Osteoblast (primary cell): Measurements from ENCODE around the gene OVCA2. TPM values are rescaled to one million over a fixed set of nuclear protein-coding genes. Genes with fewer than 3 reads are reported as not detected.

Experiments used
- DNase-seq: peaks from one replicate; pipeline ENCODE4 v3.0.0; 2011; ENCODE audit warnings: low spot score, mixed read lengths; ENCODE audit not compliant: insufficient read length; ENCODE audit errors: missing footprints
- H2AFZ ChIP-seq: 2 replicates; pipeline ENCODE4 v1.6.0; 2011; ENCODE audit warnings: mild to moderate bottlenecking, low read length
- H3K27ac ChIP-seq: 2 replicates; pipeline ENCODE4 v1.5.1; 2011; ENCODE audit warnings: mild to moderate bottlenecking, low read depth, low read length, moderate library complexity
- H3K27me3 ChIP-seq: 2 replicates; pipeline ENCODE4 v1.6.0; 2012; ENCODE audit warnings: mild to moderate bottlenecking, control low read depth, inconsistent platforms, low read length, moderate library complexity; ENCODE audit not compliant: insufficient read depth
- H3K36me3 ChIP-seq: 2 replicates; pipeline ENCODE4 v1.5.1; 2011; ENCODE audit warnings: mild to moderate bottlenecking, low read length, control low read depth, moderate library complexity; ENCODE audit not compliant: insufficient read depth
- H3K4me1 ChIP-seq: 2 replicates; pipeline ENCODE4 v1.5.1; 2011; ENCODE audit warnings: mild to moderate bottlenecking, low read length, control low read depth, moderate library complexity; ENCODE audit not compliant: insufficient read depth
- H3K4me2 ChIP-seq: 2 replicates; pipeline ENCODE4 v1.6.0; 2011; ENCODE audit warnings: mild to moderate bottlenecking, low read length; ENCODE audit not compliant: insufficient read depth
- H3K4me3 ChIP-seq: fragments of 200-600 bp; sonication (generic); 3 replicates; pipeline ENCODE4 v1.5.1; 2012; ENCODE audit warnings: mild to moderate bottlenecking, low read length, inconsistent platforms; ENCODE audit not compliant: insufficient read depth
- H3K79me2 ChIP-seq: 2 replicates; pipeline ENCODE4 v1.6.0; 2012; ENCODE audit warnings: mild to moderate bottlenecking, low read length, control low read depth, inconsistent platforms; ENCODE audit not compliant: insufficient read depth
- H3K9me3 ChIP-seq: 2 replicates; pipeline ENCODE4 v1.5.1; 2011; ENCODE audit warnings: low read depth, low read length, control low read depth
- H4K20me1 ChIP-seq: 2 replicates; pipeline ENCODE4 v1.6.0; 2012; ENCODE audit warnings: mild to moderate bottlenecking, low read length, control low read depth; ENCODE audit not compliant: insufficient read depth
- CTCF ChIP-seq: IDR thresholded peaks from 2 replicates; pipeline ENCODE4 v1.5.1; 2011; ENCODE audit warnings: mild to moderate bottlenecking, low read depth, low read length, moderate library complexity; ENCODE audit errors: extremely low read depth
- total RNA-seq: library from RNA; depleted of rRNA; stranded (reverse); fragments of >200 nt; gene quantifications from 2 replicates; pipeline ENCODE4 v1.2.3, GENCODE V29; 2012

The OVCA2 gene
- total RNA-seq, 1 donor = 59.0 TPM

DNA sequence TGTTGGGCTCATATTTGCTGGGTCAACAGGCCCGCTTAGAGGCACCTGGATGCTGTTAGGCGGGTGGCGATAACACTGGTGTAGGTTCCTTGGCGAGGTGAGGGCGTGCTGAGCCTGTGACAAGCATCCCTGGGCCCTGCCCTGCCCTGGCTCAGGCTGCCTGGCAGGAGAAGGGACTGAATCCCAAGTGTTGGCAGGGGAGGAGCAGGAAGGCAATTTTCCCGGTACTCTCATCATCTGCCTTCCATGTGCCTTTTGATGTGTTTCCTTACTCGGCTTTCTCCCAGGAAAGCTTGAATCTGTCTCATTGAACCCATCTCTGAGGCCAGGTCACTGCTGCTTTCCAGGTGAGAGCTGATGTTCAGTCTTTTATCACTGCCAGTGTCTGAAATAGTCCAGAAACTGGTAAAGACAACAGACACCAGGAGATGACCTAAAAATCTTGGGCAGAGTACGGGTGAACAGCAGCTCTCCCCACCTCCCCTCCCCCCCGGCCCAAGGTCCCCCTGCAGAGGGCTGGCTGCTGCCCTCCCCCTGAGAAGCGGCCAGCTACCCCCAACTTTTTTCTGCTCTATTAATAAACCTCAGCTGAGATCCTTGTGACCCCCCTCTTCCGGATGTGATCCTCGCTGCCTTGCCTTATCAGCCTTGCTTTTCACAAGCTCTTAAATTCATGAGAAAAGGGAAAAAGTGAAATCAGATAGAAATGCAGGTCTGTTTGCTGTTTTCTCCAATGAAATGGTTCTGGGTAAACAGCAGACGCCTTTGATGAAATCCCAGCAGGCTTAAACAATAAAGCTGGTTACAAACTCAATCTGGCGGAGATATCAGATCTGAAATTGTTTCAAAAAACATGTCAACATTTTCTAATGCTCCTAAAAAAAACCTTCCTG, 45.7 kb upstream of the OVCA2 start:
- no peaks in the 10 kb centered on the region for H3K79me2 ChIP-seq
- no peak overlapping the region for H3K4me2 ChIP-seq
- no peak overlapping the region for H3K27ac ChIP-seq
- peak; percentile 63 for DNase-seq
- H2AFZ ChIP-seq = no peak overlapping the region
- peaks cover 8% of the 10 kb centered on the region for H3K27me3 ChIP-seq
- H3K36me3 ChIP-seq = no peaks in the 10 kb centered on the region
- peaks cover 5% of the 10 kb centered on the region for H3K4me1 ChIP-seq
- H3K9me3 ChIP-seq = no peaks in the 10 kb centered on the region
- no peak for TF ChIP-seq CTCF
- H3K4me3 ChIP-seq = no peak overlapping the region
- no peaks in the 10 kb centered on the region for H4K20me1 ChIP-seq

- Histone ChIP-seq H3K4me2 (no peak overlapping the region), H2AFZ (no peak overlapping the region), H3K9me3 (no peaks in the 10 kb centered on the region), H3K4me1 (peaks cover 5% of the 10 kb centered on the region), H3K79me2 (no peaks in the 10 kb centered on the region), H3K4me3 (no peak overlapping the region), H3K36me3 (no peaks in the 10 kb centered on the region), H3K27me3 (peaks cover 8% of the 10 kb centered on the region), H3K27ac (no peak overlapping the region), H4K20me1 (no peaks in the 10 kb centered on the region)
- no peak for DNase-seq
- TF ChIP-seq CTCF = no peak
Measured at GRCh38 chr17:1996800-1997288, 45.0 kb upstream of the OVCA2 start.

DNA sequence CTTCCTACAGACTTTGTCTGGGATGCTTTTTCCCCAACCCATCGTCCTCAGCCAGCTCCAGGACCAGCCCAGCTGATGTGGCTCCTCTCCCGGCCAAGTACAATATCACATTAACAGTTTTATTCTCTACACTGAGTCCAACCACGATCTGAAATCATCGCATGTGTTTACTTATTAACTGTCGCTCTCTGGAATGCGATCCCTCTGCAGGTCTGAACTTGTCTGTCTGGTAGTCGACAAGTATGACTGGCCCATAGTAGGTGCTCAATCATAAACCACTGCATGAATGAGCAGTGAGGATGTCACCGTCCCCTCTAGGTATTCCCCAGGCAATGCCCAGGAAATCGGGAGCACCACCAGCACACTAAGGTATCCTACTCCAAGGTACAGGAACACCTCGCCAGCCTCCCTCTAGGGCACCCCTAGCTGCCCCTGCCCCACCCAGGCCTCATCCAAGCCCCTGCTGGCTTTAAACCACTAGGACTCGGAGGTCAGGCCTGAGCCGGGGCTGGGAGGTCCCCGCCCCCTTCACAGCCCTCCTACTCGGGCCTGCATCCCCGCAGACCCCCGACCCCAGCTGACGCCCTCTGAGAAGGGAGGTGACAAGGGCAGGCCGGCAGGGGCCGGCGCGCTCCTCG, 44.4 kb upstream of the OVCA2 start:
- no peak overlapping the region for H3K4me3 ChIP-seq
- H2AFZ ChIP-seq = no peak overlapping the region
- no peak overlapping the region for H3K27ac ChIP-seq
- no peak for TF ChIP-seq CTCF
- no peaks in the 10 kb centered on the region for H3K79me2 ChIP-seq
- H3K27me3 ChIP-seq = peaks cover 8% of the 10 kb centered on the region
- peak overlapping the region; percentile 69 for H3K4me2 ChIP-seq
- no peaks in the 10 kb centered on the region for H3K9me3 ChIP-seq
- H3K36me3 ChIP-seq = no peaks in the 10 kb centered on the region
- DNase-seq = peak; percentile 31
- peaks cover 5% of the 10 kb centered on the region for H3K4me1 ChIP-seq
- H4K20me1 ChIP-seq = no peaks in the 10 kb centered on the region
